Neural cell (in vitro differentiated cells): Measurements from ENCODE around the gene GRK1.

ENCODE experiments used
- POLR2AphosphoS5 ChIP-seq: IDR thresholded peaks from 2 replicates; pipeline ENCODE4 v1.6.1; 2012
- SMC3 ChIP-seq: fragments of 450-650 bp; conservative IDR thresholded peaks from 2 replicates; pipeline ENCODE4 v1.6.1; 2014; ENCODE audit warnings: antibody characterized with exemption, mild to moderate bottlenecking, moderate library complexity; ENCODE audit not compliant: poor library complexity
- TF ChIP-seq, protein P1 (sequence below): fragments of 450-650 bp; IDR thresholded peaks from 2 replicates; pipeline ENCODE4 v1.5.1; 2014; ENCODE audit warnings: antibody characterized with exemption, mild to moderate bottlenecking, moderate library complexity; ENCODE audit not compliant: poor library complexity, severe bottlenecking
- TF ChIP-seq, protein P2 (sequence below): IDR thresholded peaks from 2 replicates; pipeline ENCODE4 v1.6.1; 2012; ENCODE audit warnings: borderline replicate concordance

GRCh38 chr13:113785051-113786010 lies 118.3 kb downstream of the GRK1 start:
- TF ChIP-seq, protein P1, sequence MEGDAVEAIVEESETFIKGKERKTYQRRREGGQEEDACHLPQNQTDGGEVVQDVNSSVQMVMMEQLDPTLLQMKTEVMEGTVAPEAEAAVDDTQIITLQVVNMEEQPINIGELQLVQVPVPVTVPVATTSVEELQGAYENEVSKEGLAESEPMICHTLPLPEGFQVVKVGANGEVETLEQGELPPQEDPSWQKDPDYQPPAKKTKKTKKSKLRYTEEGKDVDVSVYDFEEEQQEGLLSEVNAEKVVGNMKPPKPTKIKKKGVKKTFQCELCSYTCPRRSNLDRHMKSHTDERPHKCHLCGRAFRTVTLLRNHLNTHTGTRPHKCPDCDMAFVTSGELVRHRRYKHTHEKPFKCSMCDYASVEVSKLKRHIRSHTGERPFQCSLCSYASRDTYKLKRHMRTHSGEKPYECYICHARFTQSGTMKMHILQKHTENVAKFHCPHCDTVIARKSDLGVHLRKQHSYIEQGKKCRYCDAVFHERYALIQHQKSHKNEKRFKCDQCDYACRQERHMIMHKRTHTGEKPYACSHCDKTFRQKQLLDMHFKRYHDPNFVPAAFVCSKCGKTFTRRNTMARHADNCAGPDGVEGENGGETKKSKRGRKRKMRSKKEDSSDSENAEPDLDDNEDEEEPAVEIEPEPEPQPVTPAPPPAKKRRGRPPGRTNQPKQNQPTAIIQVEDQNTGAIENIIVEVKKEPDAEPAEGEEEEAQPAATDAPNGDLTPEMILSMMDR = no peak
- no peak for TF ChIP-seq SMC3
- no peak for TF ChIP-seq POLR2AphosphoS5
- TF ChIP-seq, protein P2, sequence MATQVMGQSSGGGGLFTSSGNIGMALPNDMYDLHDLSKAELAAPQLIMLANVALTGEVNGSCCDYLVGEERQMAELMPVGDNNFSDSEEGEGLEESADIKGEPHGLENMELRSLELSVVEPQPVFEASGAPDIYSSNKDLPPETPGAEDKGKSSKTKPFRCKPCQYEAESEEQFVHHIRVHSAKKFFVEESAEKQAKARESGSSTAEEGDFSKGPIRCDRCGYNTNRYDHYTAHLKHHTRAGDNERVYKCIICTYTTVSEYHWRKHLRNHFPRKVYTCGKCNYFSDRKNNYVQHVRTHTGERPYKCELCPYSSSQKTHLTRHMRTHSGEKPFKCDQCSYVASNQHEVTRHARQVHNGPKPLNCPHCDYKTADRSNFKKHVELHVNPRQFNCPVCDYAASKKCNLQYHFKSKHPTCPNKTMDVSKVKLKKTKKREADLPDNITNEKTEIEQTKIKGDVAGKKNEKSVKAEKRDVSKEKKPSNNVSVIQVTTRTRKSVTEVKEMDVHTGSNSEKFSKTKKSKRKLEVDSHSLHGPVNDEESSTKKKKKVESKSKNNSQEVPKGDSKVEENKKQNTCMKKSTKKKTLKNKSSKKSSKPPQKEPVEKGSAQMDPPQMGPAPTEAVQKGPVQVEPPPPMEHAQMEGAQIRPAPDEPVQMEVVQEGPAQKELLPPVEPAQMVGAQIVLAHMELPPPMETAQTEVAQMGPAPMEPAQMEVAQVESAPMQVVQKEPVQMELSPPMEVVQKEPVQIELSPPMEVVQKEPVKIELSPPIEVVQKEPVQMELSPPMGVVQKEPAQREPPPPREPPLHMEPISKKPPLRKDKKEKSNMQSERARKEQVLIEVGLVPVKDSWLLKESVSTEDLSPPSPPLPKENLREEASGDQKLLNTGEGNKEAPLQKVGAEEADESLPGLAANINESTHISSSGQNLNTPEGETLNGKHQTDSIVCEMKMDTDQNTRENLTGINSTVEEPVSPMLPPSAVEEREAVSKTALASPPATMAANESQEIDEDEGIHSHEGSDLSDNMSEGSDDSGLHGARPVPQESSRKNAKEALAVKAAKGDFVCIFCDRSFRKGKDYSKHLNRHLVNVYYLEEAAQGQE = no peak
